HG02642 (cell line): ENCODE results near the gene GLYATL1.
"Not testable (repeated sequence)": the region's sequence is repeated elsewhere in the genome, so short reads cannot be mapped to it uniquely, and the experiment has no call there.

ENCODE experiments used
- ATAC-seq: cut with Tn5 transposase; IDR thresholded peaks from one replicate; pipeline ENCODE4 v1.9.1; 2021; ENCODE audit warnings: mild to moderate bottlenecking; ENCODE audit not compliant: unreplicated experiment, poor library complexity

The GLYATL1 gene

DNA sequence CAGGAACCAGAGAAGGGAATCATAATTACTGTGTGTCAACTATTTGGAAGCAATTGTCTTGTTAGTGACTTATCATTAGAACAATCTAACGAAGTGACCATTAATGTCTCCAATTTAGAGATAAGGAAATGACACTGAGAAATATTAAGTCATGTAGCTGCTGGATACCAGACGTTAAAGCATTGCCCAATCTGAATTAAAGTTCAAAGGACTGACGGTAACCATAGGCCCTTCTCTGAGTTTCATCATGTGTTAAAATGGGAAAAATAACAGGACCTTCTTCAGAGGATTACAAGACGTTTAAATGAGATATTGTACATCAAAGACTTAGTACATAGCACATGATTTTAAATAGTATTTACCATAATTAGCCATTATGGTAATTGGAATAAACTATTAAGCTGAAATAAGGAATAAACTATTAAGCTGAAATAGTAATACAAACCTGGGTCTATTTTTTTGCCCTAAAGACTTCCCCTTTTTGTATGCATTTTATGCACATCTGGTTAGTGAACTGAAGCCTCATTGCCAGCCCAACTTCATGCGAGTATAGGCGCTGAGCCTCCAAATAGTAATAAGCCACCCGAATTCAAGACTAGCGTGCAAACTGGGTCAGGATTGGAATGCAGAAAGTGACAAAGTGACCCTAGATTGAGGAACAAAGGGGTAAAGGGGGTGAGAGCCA is 41.0 kb downstream of the GLYATL1 start:
- no peak for ATAC-seq

DNA sequence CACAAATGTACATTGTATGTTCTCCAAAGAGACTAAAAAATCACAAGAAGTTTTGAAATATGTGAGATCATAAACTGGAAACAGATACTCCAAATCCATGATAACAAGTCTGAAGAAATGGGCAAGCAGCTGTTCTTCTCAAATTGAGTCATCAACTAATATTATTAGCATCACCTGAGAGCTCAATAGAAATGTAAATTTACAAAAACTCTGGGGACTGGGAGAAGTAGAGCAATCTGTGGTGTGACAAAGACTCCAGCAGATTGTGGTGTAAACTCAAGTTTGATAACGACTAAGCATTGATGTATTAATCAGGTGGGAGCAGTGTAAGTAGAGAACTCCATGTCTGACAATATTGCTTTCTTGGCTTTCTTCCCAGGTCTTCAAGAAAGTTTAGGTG is 53.2 kb downstream of the GLYATL1 start:
- ATAC-seq = no peak

DNA sequence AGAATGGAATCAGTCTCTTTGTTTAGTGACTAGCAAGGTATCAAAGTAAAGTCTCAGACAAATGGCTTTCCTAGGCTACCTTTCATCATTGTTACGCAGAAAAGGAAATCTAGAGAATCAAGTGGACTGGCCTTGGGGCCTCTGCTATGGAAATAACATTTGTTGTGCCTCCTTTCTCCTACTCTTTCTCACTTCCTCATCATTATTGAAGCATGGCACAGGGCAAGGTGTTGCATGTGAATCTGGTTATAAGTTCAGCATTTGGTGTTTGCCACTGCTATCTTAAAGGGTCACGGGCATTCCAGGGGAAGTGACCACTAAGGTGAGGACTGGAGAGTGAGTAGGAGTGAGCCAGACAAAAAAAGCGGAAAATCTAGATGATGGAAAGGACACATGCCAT is 54.9 kb downstream of the GLYATL1 start:
- ATAC-seq = no peak

DNA sequence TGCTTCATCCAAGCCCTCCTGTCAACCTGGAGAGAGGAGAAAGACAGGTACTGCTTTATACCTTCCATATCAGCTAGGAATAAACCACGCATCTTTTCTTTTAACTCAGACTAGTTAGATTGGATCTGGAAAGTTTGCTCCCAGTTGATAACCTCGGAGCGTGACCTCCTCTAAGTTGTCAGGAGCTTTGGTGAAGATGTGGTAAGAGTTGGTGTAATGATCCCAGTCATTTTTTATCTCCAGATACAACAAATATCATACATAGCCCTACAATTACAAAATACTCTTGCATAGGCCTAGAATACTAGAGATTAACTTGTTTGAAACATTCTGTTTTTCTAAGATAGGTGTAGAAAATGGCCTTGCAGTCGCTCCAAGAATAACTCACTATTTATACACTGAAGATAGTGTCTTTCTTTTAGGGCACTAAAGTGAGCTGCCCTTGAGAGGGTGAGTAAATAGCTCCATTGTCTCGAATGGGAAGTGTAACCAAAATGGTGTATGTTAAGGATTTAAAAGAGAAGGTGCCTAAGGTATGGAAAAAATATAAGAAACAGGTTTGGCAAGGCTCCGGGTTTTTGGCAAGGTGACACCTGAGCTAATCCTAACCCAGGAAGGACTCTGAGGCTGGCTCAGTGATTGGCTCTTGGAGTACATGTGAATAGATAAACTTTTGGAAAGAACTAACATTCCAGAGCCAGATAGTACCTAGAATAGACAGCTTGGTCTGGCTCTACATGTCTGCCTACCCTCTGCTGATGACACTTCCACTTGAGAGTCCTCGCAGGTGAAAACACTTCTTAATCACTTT is 59.4 kb downstream of the GLYATL1 start:
- ATAC-seq = no peak

GRCh38 chr11:58999291-58999680 is 60.0 kb downstream of the GLYATL1 start:
- no peak for ATAC-seq

DNA sequence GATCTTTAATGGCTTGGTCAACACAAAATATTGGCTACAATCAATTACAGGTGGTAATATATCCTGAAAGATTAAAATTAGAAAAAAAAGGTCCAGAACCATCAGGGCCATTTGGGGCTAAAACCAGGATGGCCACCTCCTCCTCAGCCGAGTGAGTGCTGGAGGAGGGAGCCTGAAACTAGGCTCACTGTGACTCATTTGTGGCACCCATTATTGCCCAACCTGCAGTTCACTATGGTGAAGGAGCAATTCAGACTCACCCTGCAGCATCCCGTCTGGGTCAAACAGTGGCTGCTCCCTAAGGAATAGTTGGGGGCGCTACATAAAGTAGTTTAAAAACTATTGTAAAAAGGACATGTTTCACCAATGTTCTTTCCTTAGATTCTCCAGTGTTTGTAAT is 60.7 kb downstream of the GLYATL1 start:
- no peak for ATAC-seq

DNA sequence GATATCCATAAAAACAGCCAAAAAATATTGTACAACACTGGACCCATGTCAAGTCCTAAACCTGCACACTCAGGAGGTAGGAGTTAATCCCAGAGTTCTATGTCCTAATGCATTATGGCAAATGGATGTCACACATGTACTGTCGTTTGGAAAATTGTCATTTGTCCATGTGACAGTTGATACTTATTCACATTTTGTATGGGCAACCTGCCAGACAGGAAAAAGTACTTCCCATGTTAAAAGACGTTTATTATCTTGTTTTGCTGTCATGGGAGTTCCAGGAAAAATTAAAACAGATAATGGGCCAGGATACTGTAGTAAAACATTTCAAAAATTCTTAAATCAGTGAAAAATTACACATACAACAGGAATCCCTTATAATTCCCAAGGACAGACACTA is 62.7 kb downstream of the GLYATL1 start:
- not testable (repeated sequence) for ATAC-seq
